Medulla oblongata (tissue), 1 donor: ENCODE data around the gene FCN2.

Experiments
- DNase-seq: peaks from one replicate; pipeline ENCODE4 v3.0.0-alpha.2; 2015; ENCODE audit errors: extremely low spot score

Gene FCN2

DNA sequence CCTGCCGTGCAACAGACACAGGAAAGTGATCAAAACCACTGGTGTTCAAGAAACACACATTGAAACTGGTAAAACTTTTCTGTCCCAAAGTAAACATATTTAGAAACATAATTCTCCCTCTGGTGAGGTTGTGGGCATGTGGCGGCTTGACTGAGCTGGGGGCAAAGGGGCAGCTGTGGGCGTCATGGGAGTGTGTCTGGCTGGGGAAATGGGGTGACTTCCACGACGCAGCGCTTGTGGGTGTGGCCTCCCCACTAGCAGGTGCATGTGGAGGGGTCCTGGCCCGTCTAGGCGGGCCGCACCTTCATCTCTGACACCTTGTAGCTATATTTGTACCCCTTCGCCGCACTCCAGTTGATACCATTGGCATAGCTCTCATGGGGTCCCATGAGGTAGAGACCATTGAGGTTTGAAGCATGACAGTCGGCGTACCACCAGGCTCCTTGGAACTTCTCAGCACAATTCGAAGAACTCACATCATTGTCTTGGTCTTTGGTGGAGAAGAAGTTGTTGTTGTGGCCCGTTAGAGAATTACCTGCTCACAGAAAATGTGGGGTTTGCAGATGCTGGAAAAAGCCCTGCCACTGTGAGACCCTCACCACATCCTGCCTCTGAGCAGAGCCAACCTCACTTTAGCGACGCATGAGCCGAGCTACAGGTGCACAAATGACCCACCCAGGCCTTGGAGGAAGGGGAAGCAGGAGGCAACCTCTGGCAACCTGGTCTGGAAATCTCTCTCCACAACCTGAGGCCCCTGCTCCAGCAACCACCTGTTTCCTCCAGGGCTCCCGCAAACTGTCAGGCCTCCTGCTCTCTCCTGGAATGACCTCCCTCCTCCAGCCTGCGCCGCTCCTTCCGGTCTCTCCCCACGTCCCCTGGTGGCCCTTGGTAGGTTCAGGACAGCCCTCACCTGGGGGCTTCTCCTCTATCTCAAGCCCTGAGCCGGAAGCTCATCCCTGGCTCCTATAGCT, 29.2 kb downstream of the FCN2 start:
- DNase-seq: no peak

DNA sequence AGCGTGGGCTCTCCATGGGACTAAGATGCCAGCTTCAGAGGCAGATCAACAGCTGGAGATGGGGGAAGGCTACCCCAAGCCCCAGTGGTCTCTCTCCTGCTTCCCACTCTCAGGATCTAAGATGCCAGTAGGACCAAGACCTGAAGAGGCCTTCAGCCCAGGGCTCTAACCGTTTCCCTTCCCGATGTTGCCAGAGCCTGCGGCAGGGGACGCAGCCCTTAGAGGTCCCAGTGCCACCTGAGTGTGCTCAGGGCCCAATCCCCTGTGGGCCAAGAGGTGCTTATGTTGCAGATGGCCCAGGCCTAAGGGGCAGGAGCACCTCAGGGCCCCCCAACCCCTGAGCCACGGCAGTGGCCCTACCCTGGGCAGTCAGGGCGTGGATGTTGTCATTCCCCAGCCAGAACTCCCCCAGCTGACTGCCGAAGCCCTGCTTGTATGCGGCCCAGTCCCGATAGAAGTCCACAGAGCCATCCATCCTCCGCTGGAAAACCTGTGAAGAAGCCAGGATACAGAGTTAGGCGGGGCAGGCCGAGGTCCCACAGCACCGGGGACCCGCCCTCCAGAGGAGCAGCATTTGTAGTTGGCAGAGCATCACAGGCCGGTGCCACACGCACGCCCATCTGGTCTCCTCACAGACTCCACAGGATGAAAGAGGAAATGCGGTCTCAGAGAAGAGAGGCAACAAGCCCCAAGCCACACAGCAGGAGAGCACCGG, 31.7 kb downstream of the FCN2 start:
- no peak for DNase-seq

DNA sequence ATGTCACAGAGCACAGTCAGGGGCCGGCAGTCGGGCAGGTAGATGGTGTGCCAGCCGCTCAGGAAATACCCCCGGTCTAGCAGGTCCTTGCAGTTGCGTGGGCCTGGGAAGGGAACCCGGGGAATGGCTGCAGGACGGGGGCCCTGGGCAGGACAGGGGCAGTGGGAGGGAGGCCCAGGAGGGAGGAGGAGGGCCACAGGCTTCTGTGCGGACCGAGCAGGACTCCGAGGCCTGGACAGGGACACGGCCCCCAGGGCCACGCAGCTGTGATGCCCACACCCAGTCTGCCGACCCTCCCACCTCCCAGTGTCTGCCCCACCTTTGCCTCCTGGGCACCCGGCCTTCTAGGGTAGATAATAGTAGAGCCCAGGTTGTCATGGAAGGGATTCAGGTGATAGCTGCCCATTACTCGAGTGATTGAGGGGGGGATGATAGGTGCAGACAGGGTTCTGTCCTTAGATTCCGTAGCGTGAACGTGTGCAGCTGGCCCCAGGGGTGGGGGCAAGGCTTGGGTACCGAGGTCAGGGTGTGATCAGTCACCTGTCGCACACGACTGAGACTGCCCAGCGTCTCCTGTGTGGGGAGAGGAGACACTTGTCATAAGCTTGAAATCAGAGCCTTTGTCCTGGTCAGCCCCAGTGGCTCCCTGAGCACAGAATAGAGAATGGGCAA, 32.6 kb downstream of the FCN2 start:
- DNase-seq: no peak

DNA sequence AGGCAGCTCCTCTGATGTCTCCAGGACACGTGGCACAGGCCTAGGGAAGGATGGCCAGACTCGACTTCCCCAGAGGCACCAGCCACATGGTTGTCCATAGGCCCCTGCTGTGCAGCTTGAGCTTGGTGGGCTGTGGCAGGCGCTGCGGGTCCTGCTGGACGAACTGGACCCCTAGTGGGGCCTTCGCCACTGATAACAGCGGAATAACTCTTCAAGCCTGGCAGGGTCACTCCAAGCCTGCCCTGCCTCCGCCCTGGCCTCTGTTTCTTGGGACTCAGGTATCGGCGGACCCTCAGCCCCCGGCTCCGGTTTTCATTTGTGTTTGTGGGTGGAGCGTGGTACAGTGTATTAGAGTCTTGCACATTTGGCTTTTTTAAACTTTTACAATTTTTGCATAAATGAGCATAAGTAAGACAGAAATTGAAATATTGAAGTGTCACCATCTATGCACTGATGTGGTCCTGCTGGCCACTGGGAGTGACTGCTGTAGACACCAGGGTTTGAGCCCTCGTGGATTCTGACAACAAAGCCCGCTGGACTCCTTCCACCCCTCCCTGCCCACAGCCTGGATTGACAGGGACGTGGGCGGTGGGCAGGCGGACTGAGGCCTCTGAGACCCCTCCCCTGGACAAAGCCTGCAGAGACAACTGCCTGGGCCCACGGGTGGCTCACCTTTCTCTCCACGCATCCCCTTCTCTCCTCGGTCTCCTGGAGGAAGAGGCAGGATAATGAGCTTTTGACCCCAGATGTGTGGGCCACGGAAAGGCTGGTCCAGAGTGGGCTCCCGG, 33.3 kb downstream of the FCN2 start:
- no peak for DNase-seq

DNA sequence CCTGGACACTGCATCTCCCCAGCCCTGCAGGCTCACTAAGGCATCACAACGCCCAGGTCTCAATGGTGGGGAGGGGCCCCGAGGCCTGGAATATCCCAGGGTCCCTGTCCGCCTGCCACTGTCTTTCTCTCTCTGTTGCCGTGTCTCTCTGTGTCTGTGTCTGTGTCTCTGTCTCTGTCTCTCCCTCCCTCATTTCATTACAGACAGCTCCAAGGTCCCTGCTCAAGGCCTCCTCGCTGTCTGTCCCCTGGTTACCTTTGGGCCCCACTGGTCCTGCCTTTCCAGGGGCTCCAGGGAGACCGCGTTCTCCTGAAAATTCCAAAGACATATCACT, 33.9 kb downstream of the FCN2 start:
- DNase-seq: no peak

DNA sequence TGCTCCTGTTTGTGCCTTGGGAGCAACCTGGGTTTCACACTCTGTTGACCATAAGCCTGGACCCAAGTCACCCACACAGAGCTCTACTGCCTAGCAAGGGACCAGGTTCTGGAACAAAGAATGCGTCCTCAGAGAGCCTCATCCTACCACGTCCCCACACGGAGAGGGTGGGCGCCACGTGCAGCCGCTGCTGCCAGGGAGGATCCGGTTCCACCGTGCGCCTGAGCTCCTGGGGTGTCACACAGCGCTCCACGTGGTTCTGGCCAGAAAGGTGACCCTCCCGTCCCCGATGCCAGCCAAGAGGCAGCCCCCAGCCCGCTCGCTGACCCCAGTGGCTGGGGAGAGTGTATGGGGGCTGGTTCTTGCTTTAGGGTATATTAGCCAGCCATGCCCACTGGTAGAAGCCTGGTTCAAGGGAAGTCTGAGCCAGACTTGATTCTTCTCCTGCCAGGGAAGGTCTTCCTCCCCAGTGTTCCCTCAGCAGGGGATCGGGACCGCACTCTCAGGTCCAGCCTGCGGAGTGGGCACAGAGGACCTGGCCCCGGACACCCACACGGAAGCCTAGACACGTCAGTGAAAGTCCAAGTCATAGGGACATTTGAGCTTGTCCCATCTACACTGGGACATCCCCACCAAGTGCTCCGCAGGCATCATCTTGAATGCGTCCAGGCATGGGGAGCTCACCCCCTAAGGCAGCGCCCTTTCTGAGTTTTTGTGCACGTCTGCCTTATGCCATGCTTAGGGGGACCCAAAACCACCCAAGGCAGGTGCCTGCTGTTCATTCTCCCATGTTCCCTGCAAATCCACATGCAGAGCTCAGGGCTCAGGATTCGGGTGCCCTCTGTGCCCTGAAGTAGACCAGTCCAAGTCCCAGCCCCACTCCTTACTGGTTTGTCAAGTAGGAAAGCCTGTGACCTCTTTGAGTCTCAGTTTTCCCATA, 34.7 kb downstream of the FCN2 start:
- no peak for DNase-seq

DNA sequence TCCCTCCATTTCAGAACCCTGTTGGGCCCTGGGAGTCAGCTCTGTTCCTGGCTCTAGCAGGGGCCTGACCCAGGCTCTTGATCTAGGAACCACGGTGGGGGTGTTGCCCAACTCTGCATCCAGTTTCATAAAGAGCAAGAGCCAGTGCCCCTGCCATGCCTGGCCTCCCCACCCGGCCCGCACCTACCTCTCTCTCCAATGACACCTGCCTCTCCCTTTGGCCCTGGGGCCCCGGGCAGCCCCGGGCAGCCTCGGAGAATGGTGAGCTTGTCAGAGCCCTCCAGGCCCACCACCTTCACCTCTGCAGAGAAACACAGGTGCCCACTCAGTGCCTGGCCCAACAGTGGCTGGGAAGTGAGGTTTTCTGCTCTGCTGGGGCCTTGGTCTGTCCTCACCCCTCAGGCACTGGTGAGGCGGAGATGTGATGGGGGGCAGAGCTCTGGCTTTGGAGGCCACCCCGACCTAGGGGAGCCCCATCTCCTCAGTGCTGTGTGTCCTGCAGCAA, 35.6 kb downstream of the FCN2 start:
- DNase-seq: no peak

DNA sequence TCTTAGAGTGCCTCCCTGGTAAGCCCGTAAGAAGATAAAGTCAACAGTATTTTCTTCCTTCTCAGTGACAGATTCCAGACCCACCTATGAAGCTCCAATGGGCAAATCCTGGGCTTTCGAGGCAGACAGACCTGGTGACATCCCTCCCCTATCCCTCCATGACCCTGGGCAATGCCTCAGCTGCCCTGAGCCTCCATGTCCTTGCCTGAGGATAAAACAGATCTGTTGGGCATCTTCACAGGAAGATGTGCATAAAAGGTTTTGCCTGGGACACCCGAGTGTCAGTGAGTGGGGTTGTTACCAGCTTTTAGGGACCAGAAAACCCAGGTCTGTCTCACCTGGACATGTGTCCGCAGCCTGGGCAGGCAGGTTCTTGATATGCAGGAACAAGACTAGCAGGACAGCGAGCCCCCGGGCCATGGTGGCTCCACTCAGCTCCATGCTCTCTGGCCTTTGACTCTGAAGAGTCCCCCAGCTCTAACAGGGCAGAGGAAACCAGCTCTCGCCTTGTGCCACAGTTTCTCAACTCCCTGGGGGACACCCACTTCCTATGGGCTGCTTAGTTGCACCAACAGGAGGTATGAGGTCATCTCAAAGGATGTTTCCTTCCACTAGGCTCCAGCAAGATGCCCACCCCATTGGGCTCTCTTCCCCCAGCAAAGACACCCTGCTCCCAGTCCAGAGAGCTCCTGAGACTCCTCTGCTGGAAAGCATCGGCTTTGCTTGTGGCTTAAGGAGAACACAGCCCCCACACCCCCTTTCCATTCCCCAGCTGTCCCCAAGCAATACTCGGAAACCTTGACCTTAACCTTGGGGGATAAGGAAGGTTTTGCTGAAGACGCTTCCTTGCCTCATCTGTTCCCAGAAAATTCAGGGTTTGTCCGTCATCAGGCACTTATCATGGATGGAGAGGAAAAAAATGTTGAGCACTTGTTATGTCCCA, 37.1 kb downstream of the FCN2 start, which contains the start of gene FCN1:
FCN1 (minus strand) TSS at position 482 of the 943 bp plus-strand sequence; CDS start at position 441, 41 bp downstream.
- DNase-seq: no peak

DNA sequence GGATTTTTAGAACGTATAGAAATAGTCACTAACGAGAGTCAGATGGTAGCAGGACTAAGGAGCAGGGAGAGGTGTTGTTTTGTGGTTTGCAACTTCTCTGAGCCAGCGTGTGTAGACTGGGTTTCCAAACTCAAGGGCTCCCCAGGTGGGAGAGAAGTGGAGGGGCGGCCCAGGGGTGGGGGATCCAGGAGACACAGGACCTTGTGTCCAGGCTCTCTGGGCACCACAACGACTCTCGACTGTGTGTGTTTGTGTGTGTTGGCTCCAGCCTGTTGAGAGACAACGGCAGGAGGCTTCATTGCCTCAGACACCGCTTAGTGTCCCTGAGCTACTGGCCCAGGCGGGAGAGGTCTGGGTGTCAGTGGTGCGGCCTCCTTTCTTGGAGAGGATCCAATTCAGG, 38.0 kb downstream of the FCN2 start:
- no peak for DNase-seq

DNA sequence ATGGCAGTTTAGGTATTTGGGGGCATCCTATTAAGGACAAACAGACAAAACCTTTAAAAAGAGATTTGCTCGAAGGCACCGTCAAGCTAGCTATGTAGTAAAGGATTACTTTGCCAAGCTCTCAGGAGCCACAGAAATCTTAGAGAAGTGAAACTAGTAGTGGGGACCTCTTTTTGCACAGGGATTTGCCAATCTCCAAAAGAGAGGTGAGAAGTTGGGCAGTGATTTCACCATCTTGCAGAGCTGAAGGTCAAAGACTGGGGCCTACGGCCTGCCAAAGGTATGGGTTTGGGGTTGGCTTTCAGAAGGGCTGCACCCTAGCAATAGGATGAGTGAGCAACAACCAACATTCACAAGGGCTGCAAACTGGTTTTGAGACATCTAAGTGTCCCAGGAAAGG, 38.7 kb downstream of the FCN2 start:
- no peak for DNase-seq

DNA sequence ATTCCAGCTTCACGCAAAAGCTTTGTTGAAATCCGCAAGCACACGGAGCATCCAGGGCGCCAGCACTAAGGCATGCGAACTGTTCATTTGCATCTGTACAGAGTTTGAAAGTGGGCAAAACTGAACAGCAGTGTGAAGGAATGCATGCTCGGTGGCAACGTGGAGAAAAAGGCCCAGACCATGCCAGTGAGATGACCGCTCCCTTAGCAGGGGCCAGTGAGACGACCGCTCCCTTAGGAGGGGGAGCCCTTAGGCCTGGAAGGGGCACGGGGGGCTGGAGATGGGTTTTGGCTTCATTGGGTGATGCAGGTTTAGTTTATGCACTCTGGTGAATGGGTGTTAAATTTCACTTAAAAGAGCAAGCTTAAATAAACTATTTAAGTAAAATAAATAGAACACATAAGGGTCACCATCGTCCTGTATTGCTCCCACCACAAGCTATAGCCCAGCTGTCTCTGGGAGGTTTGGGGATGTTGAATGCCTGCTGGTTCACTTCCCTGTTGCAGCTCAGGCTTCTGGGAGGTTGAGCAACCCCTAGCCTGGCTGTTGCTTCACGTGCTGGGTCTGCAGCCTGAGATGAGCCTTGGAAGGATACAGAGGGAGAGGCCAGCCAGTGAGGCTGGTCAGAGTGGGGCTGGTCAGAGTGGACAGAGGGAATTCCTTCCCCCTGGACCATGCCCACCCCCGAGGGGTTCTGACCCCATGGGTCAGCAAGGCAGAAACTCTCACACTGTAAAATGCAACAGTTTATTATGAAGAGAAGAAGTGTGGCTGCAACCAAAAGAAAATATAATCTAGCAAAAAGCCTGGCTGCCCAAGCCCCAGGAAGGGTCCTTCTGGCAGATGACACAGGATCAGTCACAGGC, 41.7 kb downstream of the FCN2 start:
- DNase-seq: peak; percentile 5

DNA sequence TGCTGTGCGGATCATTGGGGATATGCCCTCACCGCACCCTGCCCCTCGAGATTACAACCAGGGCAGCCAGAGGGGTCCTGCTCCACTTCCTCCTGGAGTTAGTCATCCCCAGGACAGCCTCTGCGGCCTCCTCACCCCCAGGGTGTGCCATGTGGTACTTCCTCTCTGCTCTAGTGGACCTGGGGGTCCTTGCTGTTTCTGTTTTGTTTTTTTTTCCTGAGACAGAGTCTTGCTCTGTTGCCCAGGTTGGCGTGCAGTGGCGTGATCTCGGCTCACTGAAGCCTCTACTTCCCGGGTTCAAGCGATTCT, 42.3 kb downstream of the FCN2 start:
- no peak for DNase-seq

DNA sequence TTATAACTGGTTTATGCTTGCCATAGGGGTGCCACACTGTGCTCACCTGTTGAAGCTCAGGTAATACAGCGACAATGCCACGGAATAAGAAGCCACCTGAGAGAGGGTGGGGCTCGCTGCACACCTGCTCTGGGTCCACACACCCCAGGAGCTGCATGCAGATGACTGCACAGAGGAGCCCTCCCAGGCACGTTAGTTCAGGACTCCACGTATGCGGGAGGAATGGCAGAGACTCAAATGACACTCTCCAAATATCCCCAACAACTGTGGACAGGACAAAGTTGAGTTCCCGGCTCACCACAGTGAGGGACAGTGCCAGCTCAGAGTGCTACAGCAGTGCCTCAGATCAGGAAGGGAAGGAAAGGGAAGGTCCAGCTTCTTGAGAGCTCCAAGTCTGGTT, 42.9 kb downstream of the FCN2 start:
- no peak for DNase-seq

DNA sequence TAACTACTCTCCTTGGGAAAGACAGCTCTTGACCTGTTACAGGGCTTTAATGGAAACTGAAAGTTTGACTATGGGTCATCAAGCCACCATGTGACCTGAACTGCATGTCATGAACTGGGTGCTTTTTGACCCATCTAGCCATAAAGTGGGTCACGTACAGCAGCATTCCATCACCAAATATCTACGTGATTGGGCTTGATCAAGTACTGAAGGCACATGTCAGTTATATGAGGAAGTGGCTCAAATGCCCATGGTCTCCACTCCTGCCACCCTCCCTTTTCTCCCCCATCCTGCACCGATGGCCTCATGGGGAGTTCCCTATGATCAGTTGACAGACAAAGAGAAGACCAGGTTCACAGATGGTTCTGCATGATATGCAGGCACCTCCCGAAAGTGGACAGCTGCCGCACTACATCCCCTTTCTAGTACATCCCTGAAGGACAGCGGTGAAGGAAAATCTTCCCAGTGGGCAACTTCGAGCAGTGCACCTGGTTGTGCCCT, 44.5 kb downstream of the FCN2 start:
- no peak for DNase-seq

DNA sequence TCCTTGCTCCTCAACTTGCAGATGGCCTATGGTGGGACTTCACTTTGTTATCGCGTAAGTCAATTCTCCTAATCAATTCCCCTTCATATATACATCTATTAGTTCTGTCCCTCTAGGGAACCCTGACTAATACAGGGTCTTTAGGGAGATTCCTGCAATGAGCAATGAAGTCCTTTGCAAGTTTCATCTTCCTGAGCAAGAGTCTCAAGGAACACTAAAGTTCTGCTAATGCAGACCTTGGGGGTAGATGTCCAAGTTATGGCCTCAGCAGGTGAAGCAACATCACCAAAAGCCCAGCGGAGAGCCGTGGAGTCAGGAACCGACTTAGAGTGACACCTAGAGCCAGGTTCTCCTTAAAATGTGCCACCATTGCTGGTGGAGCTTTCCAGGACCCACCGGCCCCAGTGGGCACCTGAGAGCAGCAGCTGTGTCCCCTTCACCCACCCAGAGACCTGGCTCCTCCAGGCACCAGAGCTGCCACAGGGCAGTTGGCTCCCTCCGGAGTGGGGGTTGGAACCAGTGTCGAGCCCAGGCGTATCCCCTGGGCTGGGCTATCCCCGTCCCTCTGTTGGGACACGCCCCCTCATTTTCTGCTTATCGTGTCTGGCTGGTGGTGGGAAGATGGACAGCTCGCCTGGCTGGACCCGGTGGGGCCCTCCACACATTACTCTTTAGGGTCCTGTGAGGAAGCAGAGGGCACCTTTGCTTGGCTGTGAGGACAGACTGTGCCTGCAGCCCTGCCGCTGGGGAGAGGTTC, 48.0 kb downstream of the FCN2 start:
- DNase-seq: no peak

DNA sequence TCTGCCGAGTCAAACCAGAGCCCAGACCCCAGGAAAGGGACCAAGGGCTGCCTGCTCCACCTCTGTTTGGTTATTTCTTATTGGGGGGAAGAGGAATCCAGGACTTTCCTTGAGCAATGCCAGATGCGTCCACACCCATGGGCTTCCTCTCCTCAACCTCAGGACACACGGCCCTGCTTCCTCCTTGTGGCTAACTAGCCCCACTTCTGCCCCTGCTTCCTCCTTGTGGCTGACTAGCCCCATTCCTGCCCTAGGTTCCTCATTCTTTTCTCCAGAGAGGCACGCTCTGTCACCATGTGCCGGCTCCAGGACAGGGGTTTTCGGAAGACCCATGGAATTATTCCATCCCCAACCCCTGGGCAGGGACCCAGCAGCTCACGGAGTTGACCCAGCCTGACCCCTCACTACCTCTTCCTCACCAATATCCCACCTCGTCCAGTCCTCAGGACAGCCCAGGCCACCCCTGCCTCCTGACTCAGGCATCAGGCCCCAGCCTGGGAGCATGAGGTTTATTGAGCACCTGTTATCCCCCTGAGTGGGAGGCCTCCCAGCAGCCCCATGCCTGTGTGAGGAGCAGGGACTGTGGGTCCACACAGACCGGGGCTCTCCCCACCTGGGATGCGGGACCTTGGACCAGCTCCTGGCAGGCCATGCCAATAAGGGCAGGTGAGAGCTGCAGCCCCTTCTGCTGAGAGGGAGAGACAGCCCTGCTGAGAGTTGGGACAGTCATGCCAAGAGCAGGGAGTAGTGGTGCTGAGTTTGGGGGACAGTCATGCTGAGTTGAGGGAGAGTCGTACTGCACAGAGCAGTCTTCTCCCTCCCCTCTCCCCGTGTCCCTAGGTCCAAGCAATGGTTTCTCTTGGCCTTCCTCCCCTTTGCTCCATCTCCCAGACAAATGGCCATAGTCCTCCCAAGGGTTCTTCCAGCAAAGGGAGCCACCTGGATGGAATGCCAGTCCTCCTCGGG, 48.9 kb downstream of the FCN2 start:
- peak; percentile 54 for DNase-seq
